ENCODE results near the gene KIF3C.
"Not testable (repeated sequence)": the region's sequence is repeated elsewhere in the genome, so short reads cannot be mapped to it uniquely, and the experiment has no call there.

KIF3C gene

GRCh38 chr2:26008851-26009566, 26.7 kb upstream of the KIF3C start:
- no peak for DNase-seq
- Mint-ChIP-seq H3K9me3 (no peaks in the 10 kb centered on the region), H3K27ac (no peak overlapping the region), H3K4me3 (no peak overlapping the region), H3K4me1 (no peaks in the 10 kb centered on the region), H3K27me3 (no peaks in the 10 kb centered on the region)
- ATAC-seq: no peak

GRCh38 chr2:26008095-26008494, 25.8 kb upstream of the KIF3C start:
- ATAC-seq (no peak), DNase-seq (no peak)
- Mint-ChIP-seq H3K4me3 (no peak overlapping the region), H3K9me3 (no peaks in the 10 kb centered on the region), H3K4me1 (no peaks in the 10 kb centered on the region), H3K27ac (no peak overlapping the region), H3K27me3 (no peaks in the 10 kb centered on the region)

- DNase-seq (no peak), ATAC-seq (no peak)
- no peaks in the 10 kb centered on the region for H3K9me3 Mint-ChIP-seq
- H3K4me3 Mint-ChIP-seq: no peak overlapping the region
- H3K27me3 Mint-ChIP-seq: no peaks in the 10 kb centered on the region
- no peak overlapping the region for H3K27ac Mint-ChIP-seq
- H3K4me1 Mint-ChIP-seq: no peaks in the 10 kb centered on the region
These were observed 20.5 kb upstream of the KIF3C start for GRCh38 chr2:26002632-26003310.

GRCh38 chr2:26001743-26002351, 19.6 kb upstream of the KIF3C start:
- Mint-ChIP-seq H3K4me1 (no peaks in the 10 kb centered on the region), H3K4me3 (no peak overlapping the region), H3K27me3 (no peaks in the 10 kb centered on the region), H3K27ac (peak overlapping the region in 1 of 2 donors; percentile 85), H3K9me3 (no peaks in the 10 kb centered on the region)
- no peak for DNase-seq
- ATAC-seq: no peak

GRCh38 chr2:26000561-26001082, 18.3 kb upstream of the KIF3C start:
- H3K9me3 Mint-ChIP-seq: no peaks in the 10 kb centered on the region
- no peak for DNase-seq

GRCh38 chr2:25999406-25999805, 17.1 kb upstream of the KIF3C start:
- not testable (repeated sequence) for DNase-seq, H3K27me3 Mint-ChIP-seq, ATAC-seq, H3K4me3 Mint-ChIP-seq, H3K4me1 Mint-ChIP-seq, H3K9me3 Mint-ChIP-seq
- H3K27ac Mint-ChIP-seq: peak overlapping the region in 1 of 2 donors; percentile 2

More at GRCh38 chr2:26000561-26001082, 18.3 kb upstream of the KIF3C start:
- Mint-ChIP-seq H3K4me3 (no peak overlapping the region), H3K27ac (no peak overlapping the region), H3K27me3 (no peaks in the 10 kb centered on the region), H3K4me1 (no peaks in the 10 kb centered on the region)
- ATAC-seq: no peak

GRCh38 chr2:25998816-25999383, 16.6 kb upstream of the KIF3C start:
- not testable (repeated sequence) for H3K9me3 Mint-ChIP-seq, H3K4me1 Mint-ChIP-seq, DNase-seq, H3K27me3 Mint-ChIP-seq, H3K27ac Mint-ChIP-seq, ATAC-seq, H3K4me3 Mint-ChIP-seq

- DNase-seq (no peak), ATAC-seq (no peak)
- H3K9me3 Mint-ChIP-seq: no peaks in the 10 kb centered on the region
- H3K4me1 Mint-ChIP-seq: peaks cover 4% of the 10 kb centered on the region
- no peak overlapping the region for H3K27ac Mint-ChIP-seq
- H3K27me3 Mint-ChIP-seq: no peaks in the 10 kb centered on the region
- no peak overlapping the region for H3K4me3 Mint-ChIP-seq
These were observed 14.5 kb upstream of the KIF3C start for GRCh38 chr2:25996844-25997243.

GRCh38 chr2:25994509-25994908, 12.2 kb upstream of the KIF3C start:
- H3K4me3 Mint-ChIP-seq: no peak overlapping the region
- no peak for ATAC-seq
- H3K9me3 Mint-ChIP-seq: no peaks in the 10 kb centered on the region
- H3K27ac Mint-ChIP-seq: no peak overlapping the region
- no peak for DNase-seq
- H3K27me3 Mint-ChIP-seq: no peaks in the 10 kb centered on the region
- H3K4me1 Mint-ChIP-seq: peaks cover 9% of the 10 kb centered on the region

- H3K27me3 Mint-ChIP-seq: no peaks in the 10 kb centered on the region
- DNase-seq (no peak), ATAC-seq (no peak)
- no peak overlapping the region for H3K4me3 Mint-ChIP-seq
- H3K4me1 Mint-ChIP-seq: peaks cover 9% of the 10 kb centered on the region
- no peaks in the 10 kb centered on the region for H3K9me3 Mint-ChIP-seq
- peak overlapping the region in 1 of 2 donors; percentile 19 for H3K27ac Mint-ChIP-seq
These were observed 10.8 kb upstream of the KIF3C start for GRCh38 chr2:25993049-25993448.

- peaks cover 9% of the 10 kb centered on the region for H3K4me1 Mint-ChIP-seq
- ATAC-seq (no peak), DNase-seq (no peak)
- no peaks in the 10 kb centered on the region for H3K9me3 Mint-ChIP-seq
- H3K27me3 Mint-ChIP-seq: no peaks in the 10 kb centered on the region
- no peak overlapping the region for H3K27ac Mint-ChIP-seq
- H3K4me3 Mint-ChIP-seq: no peak overlapping the region
These were observed 10.3 kb upstream of the KIF3C start for GRCh38 chr2:25992556-25992955.

GRCh38 chr2:25991965-25992364, 9.7 kb upstream of the KIF3C start:
- H3K9me3 Mint-ChIP-seq: no peaks in the 10 kb centered on the region
- peak overlapping the region in 1 of 2 donors; percentile 78 for H3K4me3 Mint-ChIP-seq
- no peaks in the 10 kb centered on the region for H3K27me3 Mint-ChIP-seq
- peaks cover 9% of the 10 kb centered on the region for H3K4me1 Mint-ChIP-seq
- no peak for ATAC-seq
- DNase-seq: no peak
- no peak overlapping the region for H3K27ac Mint-ChIP-seq

GRCh38 chr2:25989154-25989553, 6.9 kb upstream of the KIF3C start:
- no peak for DNase-seq
- Mint-ChIP-seq H3K27ac (peak overlapping the region in 1 of 2 donors; percentile 29), H3K4me1 (peaks cover 9% of the 10 kb centered on the region), H3K4me3 (no peak overlapping the region), H3K9me3 (no peaks in the 10 kb centered on the region), H3K27me3 (no peaks in the 10 kb centered on the region)
- no peak for ATAC-seq

GRCh38 chr2:25988134-25988533, 5.8 kb upstream of the KIF3C start:
- H3K27me3 Mint-ChIP-seq: no peaks in the 10 kb centered on the region
- H3K27ac Mint-ChIP-seq: no peak overlapping the region
- no peak for ATAC-seq
- H3K9me3 Mint-ChIP-seq: no peaks in the 10 kb centered on the region
- H3K4me1 Mint-ChIP-seq: peaks cover 10% of the 10 kb centered on the region
- no peak overlapping the region for H3K4me3 Mint-ChIP-seq
- no peak for DNase-seq

GRCh38 chr2:25983735-25984134, 1.4 kb upstream of the KIF3C start:
- peak overlapping the region in 1 of 2 donors; percentile 93 for H3K4me3 Mint-ChIP-seq
- DNase-seq (no peak), ATAC-seq (no peak)
- H3K9me3 Mint-ChIP-seq: no peaks in the 10 kb centered on the region
- no peak overlapping the region for H3K27ac Mint-ChIP-seq
- no peaks in the 10 kb centered on the region for H3K27me3 Mint-ChIP-seq
- peaks cover 29% of the 10 kb centered on the region for H3K4me1 Mint-ChIP-seq

GRCh38 chr2:25982968-25983280, 627 bp upstream of the KIF3C start:
- no peak for ATAC-seq
- H3K9me3 Mint-ChIP-seq: no peaks in the 10 kb centered on the region
- H3K4me1 Mint-ChIP-seq: peaks cover 31% of the 10 kb centered on the region
- H3K27ac Mint-ChIP-seq: peak overlapping the region; percentile 57 to 86
- H3K27me3 Mint-ChIP-seq: no peaks in the 10 kb centered on the region
- peak overlapping the region; percentile 93 to 95 for H3K4me3 Mint-ChIP-seq
- no peak for DNase-seq
